Fibroblast of upper back skin (primary cell): ENCODE results near the gene NDFIP1.
"Not testable (repeated sequence)": the region's sequence is repeated elsewhere in the genome, so short reads cannot be mapped to it uniquely, and the experiment has no call there.

Experiments used
- DNase-seq: peaks from one replicate; pipeline ENCODE4 v3.0.0-alpha.2; 2013

NDFIP1 gene

DNA sequence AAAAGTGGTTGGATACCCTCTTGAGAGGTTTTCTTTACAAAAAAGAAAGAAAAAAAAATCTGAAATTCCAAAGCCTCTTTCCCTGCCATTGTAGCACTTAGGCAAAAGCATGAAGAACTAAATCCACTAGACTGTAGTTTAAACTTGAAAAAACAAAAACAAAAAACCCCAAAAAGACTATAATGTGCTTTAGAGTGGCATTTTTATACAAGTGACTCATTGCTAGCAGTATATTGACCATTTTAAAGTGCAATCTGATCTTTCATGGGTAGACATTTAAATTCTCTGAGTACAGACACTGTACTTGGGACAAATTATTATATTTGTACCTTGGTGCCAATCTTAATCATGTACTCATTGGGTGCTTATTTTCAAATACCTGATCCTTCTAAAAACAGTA is 50.8 kb downstream of the NDFIP1 start:
- DNase-seq, result no peak

DNA sequence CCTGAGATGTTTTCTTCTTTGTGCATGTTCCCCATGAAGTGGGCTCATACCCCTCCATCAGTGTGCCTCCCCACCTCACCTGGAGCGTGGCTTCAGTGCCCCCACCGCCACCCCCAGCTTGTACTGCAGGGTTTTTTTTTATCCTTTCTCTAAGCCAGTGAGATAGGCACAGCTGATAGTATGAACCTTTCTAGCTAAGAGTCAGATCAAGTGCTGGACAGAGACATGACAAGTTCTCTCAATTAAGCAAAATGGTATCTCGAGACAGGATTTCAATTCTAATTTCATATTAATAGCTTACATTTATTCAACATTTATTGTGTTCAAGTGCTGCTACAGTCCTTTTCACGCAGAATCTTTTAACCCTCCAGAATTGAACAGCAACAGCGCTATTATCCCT is 55.7 kb downstream of the NDFIP1 start:
- no peak for DNase-seq

DNA sequence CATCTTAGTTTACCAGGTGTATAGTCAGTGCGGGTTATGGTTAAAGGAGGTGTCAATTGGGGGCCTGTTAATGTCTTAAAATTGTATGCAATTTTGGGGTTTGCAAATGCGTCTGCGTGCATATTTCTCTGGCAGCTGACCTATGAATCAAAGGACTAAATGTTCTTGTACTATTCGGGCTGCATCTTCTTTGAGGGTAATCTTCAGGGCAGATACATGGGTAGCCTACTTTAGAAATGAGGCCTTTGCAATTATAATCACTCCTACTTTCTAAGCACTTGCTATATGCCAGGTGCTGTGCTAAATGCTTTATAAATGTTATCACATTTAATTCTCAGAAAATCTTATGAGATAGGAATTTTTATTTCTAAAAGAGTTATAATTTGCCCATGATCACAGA is 58.2 kb downstream of the NDFIP1 start:
- DNase-seq, result no peak

DNA sequence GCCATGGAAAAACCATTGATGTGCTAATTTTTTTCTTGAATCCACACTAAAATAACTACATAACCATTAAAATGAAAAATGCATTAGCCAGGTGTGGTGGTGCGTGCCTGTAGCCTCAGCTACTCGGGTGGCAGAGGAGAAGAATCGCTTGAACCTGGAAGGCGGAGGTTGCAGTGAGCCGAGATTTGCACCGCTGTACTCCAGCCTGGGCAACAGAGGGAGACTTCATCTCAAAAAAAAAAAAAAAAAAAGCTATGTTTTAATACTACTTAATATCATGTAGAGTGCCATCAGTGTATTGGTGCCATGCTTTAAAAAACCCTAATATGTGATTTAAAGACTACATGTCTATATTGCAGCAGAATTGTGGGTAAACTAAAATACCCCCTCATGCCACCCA is 58.9 kb downstream of the NDFIP1 start:
- DNase-seq, result no peak

DNA sequence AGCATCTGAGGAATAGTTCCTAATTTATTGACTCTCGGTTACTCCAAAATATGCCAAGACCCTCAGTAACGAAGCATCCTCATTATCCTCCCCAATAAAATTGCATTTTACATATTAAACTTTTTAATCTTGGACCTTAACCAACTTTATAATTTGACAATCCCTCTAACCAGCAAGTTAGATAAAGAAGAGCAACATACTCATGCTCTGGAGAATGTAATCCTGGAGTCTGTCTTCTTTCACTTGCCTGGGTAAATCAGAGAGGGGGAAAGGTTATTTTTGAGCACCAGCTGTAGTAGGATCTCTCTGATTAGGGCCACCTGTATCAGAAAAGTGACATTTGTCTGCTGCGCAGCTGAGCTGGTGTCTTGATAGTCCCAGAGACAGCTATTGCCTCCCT is 59.8 kb downstream of the NDFIP1 start:
- DNase-seq, result no peak

DNA sequence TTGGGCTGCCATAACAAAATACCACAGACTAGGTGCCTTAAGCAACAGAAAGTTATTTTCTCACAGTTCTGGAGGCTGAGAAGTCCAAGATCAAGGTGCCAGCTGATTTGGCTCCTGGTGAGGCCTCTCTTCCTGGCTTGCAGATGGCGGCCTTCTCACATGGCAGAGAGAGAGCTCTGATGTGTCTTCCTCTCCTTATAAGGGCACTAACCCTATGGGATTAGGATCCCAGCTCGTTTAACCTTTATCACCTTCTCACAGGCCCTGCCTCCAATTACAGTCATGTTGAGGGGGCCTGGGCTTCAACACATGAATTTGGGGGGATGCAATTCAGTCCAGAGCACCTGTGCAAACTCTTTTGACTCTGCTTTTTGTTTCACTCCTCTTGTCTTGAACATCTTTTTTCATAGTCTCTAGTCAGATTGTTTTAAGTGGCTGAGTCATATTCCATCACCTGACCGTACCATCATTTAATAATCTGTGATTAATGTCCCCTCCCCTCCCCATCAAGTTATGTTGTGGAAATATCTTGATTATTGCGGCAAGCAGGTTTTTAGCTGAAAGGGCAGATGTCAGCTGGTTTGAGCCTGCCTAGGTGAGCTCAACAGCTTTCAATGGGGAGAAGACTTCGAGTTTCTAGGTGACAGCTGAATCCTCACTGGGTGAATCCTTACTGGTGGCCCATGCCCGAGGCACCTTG is 61.8 kb downstream of the NDFIP1 start:
- no peak for DNase-seq

DNA sequence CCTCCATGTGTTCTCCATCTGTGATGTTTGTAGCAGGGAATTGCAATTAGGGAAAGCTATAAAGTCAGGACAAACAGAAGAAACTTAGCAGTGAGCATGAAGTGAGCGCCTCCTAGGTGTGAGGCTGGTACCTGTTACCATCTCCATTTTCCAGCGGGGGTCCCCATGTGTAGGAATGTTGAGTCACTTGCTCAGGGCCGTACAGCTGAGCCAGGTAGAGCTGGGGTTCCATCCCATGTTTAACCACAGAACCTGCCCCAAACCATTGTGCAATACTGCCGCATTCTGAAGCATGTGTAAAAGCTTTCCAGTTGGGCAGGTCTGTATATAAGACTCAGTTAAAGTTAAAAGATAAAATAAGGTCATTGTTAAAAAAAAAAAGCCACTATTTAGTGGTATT is 62.7 kb downstream of the NDFIP1 start:
- no peak for DNase-seq

DNA sequence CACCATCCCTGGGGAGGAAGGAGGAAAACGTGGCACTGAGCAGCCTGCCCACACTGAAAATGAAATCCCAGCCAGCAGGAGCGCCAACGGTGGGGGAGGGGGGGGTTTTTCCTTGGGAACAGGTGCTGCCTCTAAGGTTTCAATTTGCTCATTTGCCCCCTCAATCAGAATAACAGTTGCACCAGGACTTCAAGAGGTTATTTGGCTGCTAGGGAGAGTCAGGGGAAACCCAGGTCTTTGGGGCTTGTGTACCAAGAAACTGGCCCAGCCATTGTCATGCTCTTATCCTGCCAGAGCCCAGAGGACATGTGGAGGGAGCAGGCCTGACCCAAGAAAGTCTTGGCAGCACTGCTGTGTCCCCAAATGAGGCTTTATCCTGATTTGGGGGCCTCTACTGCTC is 66.5 kb downstream of the NDFIP1 start:
- no peak for DNase-seq

DNA sequence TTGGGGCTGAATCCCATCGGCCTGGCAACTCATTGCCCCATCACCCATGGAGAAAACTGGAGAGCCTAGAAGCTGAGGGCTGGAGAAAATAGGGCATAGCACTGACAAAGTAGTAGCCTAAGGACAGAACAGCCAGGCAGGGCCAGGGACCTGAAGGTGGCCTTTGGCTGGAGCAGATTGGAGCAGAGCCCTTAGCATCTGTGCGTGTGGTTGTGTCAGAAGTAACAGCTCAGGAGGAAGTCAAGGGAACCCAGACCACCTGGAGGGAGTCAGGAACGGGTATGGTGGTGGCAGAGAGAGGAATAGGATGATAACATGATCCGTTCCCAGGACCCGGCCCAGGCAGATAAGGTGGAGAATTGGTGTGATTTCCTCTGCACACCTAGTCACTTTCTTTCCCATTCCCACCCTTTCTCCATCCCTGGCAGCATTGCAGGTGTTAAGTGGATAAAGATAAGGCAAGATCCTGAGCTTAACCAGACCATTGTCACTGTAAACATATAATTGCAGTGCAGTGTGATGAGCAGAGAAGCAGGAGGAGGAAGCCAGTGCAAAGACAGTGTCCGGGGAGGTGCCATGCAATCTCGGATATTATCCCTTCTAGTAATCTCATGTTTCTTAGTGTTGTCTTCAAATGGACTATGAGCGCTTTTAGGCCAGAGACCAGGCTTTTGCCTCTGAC is 67.0 kb downstream of the NDFIP1 start:
- no peak for DNase-seq

DNA sequence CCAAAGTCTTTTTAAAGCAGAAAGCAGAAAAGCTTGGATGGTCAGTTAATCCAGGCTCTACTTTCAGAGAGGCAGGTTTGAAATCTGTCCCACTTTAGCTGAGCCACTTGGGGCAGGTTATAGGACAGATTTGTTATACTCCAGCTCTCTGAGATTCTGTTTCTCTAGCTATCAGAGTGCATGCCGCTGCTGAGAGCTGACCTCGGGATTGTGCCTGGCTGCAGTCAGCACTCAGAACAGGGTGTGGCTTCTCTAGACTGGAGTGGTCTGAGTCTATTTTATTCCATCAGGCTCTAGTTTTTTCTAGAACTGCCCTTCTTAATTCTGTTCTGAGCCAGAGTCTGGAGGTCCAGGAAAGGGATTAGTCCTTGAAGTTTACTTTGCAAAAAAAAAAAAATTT is 67.7 kb downstream of the NDFIP1 start:
- DNase-seq, result no peak

DNA sequence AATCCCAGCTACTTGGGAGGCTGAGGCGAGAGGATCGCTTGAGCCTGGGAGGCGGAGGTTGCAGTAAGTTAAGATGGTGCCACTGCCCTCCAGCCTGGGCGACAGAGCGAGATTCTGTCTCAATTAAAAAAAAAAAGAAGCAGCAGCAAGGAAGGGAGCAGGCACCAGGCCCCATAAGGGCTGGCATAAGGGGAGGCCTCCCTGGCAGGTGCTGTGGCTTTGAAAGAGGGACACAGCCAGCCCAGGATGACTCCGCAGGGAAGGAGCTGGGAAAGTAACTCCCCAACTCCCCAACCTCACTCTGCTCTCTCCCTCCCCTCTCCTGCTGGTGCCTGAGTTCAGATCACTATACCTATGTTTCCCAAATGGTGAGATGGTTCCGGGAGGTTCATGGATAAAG is 70.1 kb downstream of the NDFIP1 start:
- DNase-seq, result no peak

DNA sequence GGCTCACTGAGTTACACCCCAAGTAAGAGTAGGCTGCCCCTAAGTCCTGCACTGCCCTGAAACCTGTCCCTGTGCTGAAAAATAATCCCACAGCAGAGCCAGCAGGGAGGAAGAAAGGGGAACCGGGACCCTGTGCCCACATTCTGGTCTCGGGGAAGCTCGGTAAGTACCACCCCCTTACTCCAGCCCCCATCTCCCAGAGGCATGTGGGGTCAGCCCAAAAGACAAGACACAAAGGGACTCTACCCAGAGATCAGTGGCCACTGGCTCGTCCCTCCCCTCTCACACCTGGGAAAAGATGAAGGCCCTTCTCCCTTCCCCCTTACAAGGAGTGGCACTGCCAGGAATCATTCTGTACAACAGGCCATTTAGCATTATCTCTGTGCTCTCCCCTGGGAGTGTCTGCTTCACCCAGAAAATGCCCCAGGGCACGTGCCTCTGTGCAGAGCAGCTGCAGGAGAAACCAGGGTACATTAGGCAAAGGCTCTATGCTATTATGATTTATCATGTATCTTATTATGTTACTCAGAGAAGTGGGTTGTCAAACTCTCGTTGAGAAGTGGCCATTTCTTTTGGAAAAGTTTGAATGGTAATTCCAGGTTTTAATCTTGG is 71.3 kb downstream of the NDFIP1 start:
- no peak for DNase-seq

DNA sequence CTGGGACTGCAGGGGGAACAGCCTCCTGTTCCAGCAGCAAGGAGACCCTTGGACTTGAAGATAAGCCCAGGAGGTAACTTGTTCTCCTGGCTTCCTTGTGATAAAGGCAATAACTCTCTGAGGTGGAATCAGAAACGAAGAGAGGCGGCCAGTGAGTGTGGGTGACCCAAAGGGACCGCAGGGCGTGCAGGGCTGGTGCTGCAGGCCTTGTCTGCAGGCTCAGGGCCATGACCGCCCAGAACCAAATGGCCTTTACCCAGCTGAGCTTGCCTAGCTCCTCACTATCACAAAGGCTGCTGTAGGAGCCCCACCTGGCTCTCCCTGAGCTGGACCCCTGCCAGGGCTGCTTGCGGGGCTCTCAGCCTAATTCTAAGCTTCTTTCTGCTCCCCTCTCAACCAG is 72.5 kb downstream of the NDFIP1 start:
- DNase-seq, result no peak

DNA sequence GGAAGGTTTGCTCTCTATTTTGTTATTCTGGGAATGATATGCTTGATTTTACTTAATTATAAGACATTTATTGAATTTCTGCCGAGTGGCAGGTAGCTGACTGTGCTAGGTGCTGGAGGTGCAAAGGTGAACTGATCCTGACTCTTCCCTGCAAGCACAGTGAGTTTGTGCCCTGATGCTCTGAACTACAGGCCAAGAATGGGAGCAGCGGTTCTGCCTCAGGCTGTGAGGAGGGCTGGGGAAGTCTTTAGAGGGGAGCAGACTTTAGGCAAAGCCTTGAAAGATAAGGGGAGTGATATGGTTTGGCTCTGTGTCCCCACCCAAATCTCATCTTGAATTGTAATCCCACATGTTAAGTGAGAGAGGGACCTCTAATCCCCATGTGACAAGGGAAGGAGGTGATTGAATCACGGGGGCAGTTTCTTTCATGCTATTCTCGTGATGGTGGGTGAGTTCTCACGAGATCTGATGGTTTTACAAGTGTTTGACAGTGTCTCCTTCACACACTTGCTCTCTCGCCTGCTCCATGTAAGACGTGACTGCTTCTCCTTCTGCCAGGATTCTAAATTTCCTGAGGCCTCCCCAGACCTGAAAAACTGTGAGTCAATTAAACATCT is 73.1 kb downstream of the NDFIP1 start:
- no peak for DNase-seq

DNA sequence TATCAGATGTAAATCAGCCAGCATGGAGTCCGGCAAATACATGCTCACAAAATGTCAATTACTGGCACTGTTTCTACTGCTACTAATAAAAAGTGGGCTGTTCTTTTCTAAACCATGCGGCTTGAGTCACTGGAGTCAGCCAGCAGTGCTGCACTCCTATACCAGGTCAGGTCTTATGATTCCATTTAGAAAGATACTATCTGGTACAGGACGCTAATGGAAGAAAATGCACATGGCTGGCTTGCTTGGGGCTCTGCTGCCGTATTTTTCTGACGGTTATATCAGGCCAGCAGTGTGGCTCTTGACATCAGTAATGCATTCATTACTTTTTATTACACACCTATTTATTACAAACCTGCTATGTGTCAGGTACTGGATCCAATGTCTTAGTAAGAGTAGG is 74.3 kb downstream of the NDFIP1 start:
- no peak for DNase-seq

DNA sequence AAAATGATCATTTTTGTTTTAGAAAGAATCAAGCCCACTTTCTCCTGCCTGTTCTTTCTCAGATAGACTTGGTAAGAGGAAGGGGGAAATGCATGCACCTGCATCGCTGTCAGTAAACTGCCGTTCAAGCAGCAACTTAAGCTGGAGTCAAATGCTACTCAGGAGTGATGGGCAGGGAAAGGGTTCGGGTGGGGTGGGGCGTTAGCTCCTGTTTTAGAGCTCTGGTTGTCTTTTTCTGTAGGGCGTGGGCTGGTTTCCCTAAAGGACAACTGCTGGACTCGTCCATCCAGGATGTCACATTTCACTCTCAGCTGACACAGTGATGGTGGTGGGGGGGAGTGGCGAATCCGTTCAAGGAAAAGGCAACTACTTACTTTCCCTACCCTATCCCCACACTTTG is 75.0 kb downstream of the NDFIP1 start:
- no peak for DNase-seq

DNA sequence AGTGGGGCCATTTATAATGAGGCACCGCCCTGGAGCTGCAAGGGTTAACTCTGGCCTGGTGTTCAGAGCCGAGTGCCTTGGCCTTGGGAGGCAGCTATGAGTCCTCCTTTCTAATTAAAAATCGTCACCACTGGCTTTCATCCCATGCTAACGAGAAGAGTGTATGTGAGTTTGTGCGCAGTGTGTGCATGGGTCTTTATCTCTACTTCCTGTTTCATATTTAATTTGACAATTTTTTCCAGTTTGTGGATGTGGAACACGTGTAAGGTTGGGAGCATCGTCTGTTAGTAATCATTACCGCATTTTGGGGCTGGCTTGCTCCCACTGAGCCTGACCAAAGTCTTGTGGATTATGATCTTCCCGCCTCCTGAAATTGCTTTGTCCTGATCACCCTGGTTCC is 76.4 kb downstream of the NDFIP1 start:
- peak; percentile 26 for DNase-seq

DNA sequence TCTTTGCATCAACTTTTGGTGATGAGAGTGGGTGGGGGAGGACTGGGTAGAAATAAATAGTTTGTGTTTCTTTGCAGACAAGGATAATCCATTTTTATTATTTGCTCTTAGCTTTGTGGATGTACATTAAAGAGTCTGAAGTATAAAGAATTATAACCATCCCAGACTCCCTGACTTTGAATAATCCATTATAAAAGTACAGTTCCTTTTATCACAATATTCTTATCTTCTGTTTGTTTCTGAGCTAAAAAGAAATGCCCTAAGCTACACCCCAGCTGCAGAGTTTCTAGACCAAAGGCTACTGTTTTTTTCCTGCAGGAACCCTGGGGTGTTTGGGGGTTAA is 77.9 kb downstream of the NDFIP1 start:
- DNase-seq, result no peak

DNA sequence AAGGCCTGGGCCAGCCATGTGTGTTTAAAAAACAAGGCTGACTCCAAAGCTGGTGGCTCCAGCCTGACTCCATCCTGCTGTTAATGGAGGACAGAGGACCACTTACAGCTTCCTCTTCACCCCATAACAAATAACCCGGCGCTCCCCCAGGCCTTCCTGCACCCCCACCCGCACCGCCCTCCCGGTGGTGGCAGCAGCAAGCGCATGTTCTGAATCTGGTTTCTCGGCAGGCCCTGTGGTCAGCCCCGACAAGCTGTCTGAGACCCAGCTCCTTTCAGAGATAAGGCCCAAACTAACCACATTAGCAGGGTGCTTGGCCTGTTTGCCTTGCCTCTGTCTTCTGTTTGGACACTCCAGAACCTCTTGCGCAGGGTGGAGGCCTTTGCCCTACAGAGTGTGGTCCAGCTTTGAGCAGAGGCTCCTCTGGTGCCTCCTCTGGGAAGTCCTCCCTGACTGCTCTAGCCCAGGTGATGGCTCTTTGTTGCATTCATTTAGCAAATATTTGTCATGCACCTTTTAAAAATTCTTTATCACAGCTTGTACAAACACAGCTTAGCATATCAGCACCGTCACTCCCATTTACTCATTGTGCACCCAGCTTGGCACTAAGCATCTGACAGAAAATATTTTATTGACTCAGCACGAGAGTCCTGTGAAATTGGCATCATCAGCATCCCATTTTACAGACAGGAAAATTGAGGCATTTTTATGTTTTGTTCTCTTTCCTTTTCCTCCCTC is 78.4 kb downstream of the NDFIP1 start:
- DNase-seq, result no peak

DNA sequence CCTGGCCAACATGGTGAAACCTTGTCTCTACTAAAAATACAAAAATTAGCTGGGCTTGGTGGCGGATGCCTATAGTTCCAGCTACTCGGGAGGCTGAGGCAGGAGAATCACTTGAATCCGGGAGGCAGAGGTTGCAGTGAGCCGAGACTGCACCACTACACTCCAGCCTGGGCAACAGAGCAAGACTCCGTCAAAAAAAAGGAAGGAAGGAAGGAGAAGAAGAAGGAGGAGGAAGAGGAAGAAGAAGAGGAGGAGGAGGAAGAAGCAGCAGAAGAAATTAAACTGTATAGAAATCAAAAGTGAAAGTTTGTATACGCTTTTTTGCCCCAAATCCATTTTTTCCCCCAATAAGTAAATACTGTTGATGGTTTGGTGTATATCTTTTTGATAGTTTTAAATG is 80.1 kb downstream of the NDFIP1 start:
- DNase-seq, result not testable (repeated sequence)

DNA sequence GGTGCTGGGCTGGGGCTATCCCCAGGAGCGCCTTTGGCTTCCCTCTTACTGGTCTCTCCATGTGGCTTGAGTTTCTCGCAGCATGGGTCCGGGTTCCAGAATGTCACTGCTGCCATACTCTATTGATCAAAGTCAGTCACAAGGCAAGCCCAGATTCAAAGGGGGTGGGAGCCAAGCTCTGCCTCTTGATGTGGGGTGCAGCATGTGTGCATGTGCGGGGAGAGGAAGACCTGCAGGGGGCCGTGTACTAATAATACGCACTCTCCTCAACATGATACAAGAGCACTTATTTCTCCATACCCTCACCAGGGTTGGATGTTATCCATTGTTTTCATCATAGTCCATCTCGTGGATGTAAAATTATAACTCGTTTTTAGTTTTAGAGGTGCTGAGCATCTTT is 81.2 kb downstream of the NDFIP1 start:
- no peak for DNase-seq

DNA sequence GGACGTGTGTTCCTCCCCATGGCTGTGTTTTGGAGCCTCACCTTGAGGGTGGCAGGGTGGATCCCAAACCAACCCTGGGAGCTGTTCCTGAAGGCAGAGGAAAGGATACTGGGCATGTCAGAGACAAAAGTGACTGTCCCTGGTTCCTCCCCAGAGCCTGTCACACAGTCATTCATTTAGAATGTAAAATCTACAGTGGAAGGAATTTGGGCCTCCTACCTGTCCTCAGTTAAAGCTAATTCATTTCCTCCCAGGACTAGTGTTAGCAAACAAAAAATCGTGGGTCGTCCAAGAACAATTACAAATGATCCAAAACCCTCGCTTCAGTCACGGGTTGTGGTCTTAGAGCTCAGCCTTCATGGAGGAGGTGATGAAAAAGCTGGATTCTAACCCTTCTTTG is 83.2 kb downstream of the NDFIP1 start:
- DNase-seq, result no peak

DNA sequence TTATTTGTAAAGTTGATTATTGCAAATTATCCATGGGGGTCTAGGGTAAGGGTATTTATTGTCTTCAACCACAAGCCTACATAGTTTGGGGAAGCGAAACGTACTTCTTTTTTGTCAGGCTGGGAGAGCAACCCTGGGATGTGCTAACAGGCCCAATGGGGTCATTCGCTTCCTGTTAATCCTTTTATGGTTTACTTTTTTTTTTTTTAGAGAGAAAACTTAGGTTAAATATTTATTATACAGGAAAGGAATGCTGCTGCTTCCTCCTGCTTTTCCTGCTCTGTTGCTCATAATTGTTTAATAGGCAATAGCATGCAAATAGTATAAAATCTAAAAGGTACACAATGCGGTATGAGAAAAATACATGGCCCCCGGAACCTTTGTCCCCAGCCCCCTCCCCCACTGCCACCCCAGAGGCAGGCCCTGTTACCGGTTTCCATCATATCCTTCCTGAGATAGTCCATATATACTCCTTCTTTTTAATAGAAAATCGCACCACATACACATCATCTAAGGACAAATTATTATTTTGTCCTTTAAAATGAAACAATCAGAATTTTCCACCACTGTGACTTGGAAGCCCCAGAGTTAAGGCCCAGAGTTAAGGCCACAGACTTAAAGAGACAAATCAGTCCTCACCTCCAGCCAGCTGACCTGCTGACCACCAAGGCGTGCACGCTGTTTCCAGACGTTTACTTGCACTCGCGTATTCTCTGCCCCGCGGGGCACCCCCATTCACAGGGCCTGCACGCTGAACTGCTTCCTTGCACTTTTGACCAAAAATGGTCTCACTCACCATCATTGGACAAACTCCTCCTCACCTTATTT is 83.9 kb downstream of the NDFIP1 start:
- no peak for DNase-seq
